HG02571 (cell line): Measurements from ENCODE around the gene PCDHGC5.

Experiments used
- ATAC-seq: cut with Tn5 transposase; IDR thresholded peaks from one replicate; pipeline ENCODE4 v1.9.1; 2021; ENCODE audit warnings: mild to moderate bottlenecking, moderate library complexity; ENCODE audit not compliant: unreplicated experiment

PCDHGC5 gene

GRCh38 chr5:141488591-141489561 is at the start of gene PCDHGC5:
PCDHGC5 (plus strand) TSS chr5:141489081; CDS start chr5:141489241, 160 bp downstream.
- ATAC-seq = no peak

GRCh38 chr5:141439411-141440141 is 49.3 kb upstream of the PCDHGC5 start:
- ATAC-seq = no peak

GRCh38 chr5:141440341-141440740 is 48.5 kb upstream of the PCDHGC5 start:
- ATAC-seq = no peak

- ATAC-seq = no peak
Measured at GRCh38 chr5:141441571-141442170, 47.2 kb upstream of the PCDHGC5 start.

GRCh38 chr5:141465351-141465750 is 23.5 kb upstream of the PCDHGC5 start:
- ATAC-seq = no peak

GRCh38 chr5:141475625-141476131 is 13.2 kb upstream of the PCDHGC5 start, which contains the start of gene PCDHGC3:
PCDHGC3 (plus strand) TSS chr5:141475966; CDS start chr5:141476117, 151 bp downstream.
- ATAC-seq = peak; percentile 98

GRCh38 chr5:141476132-141476911 is 12.6 kb upstream of the PCDHGC5 start:
- ATAC-seq = peak; percentile 26

- ATAC-seq = no peak
Measured at GRCh38 chr5:141477044-141477575, 11.8 kb upstream of the PCDHGC5 start.

GRCh38 chr5:141477815-141478214 is 11.1 kb upstream of the PCDHGC5 start:
- no peak for ATAC-seq

- ATAC-seq = no peak
Measured at GRCh38 chr5:141478321-141478945, 10.4 kb upstream of the PCDHGC5 start.

- no peak for ATAC-seq
Measured at GRCh38 chr5:141479776-141480175, 9.1 kb upstream of the PCDHGC5 start.

GRCh38 chr5:141483902-141484301 is 5.0 kb upstream of the PCDHGC5 start:
- no peak for ATAC-seq

- ATAC-seq = no peak
Measured at GRCh38 chr5:141484310-141484640, 4.6 kb upstream of the PCDHGC5 start.

GRCh38 chr5:141484641-141485311 is 4.1 kb upstream of the PCDHGC5 start, which contains the start of gene PCDHGC4:
PCDHGC4 (plus strand) TSS chr5:141485030; CDS start chr5:141485174, 144 bp downstream.
- ATAC-seq = no peak

GRCh38 chr5:141485321-141486055 is 3.4 kb upstream of the PCDHGC5 start:
- no peak for ATAC-seq

- ATAC-seq = no peak
Measured at GRCh38 chr5:141486091-141486490, 2.8 kb upstream of the PCDHGC5 start.

GRCh38 chr5:141487131-141487530 is 1.8 kb upstream of the PCDHGC5 start:
- ATAC-seq = no peak

- ATAC-seq = no peak
Measured at GRCh38 chr5:141489841-141490240, 960 bp downstream of the PCDHGC5 start.
